ENCODE measurements around the gene DLGAP1.

DNA sequence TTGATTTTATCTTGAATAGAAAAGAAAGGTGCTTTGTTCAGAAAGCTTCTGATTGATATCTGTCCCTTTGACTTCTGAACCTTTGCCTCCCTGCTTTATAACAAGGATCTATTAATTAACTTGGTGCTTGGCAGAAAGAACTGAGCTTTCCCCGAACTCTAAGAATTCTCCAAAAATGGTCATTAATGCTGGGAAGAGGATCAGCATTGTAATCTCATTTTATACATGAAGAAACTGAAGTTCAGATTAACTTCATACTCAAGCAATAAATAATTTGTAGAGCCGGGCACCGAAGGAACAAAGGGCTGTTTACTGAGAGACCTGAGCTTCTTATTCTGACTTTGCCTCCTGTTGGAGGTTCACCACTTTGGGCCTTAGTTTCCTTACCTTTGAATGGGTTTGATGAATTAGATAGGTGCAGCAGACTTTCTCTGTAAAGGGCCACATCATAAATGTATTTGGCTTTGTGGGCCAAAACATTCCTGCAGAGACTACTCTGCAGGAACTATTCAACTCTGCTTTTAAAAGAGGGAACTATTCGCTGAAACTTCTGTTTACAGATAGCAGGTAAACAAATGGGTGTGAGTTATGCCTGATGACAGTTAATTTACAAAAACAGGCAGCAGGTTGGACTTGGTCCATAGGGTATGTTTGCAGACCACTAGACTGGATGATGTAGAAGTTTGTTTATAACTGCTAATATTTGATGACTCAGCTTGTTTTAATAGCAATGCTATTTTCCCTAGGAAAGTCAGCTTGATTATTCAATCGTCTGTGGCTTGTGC lies 732.3 kb downstream of the DLGAP1 start:
- TF ChIP-seq, protein P1, sequence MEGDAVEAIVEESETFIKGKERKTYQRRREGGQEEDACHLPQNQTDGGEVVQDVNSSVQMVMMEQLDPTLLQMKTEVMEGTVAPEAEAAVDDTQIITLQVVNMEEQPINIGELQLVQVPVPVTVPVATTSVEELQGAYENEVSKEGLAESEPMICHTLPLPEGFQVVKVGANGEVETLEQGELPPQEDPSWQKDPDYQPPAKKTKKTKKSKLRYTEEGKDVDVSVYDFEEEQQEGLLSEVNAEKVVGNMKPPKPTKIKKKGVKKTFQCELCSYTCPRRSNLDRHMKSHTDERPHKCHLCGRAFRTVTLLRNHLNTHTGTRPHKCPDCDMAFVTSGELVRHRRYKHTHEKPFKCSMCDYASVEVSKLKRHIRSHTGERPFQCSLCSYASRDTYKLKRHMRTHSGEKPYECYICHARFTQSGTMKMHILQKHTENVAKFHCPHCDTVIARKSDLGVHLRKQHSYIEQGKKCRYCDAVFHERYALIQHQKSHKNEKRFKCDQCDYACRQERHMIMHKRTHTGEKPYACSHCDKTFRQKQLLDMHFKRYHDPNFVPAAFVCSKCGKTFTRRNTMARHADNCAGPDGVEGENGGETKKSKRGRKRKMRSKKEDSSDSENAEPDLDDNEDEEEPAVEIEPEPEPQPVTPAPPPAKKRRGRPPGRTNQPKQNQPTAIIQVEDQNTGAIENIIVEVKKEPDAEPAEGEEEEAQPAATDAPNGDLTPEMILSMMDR (IDR thresholded peaks at IDR 0.05), result no peak
- TF ChIP-seq EZH2 (IDR thresholded peaks at IDR 0.05; ENCODE audit: borderline replicate concordance, insufficient read depth, low read depth, low read length, poor library complexity, severe bottlenecking), result no peak
